ENCODE data around the gene PLD3.

- no peak for TF ChIP-seq GATA2 (IDR thresholded peaks at IDR 0.05; ENCODE audit: low read depth, low read length)
- no peak for TF ChIP-seq GATA3 (IDR thresholded peaks at IDR 0.05; ENCODE audit: low read depth, low read length)
Observed at GRCh38 chr19:40392894-40393517, 44.5 kb downstream of the PLD3 start.
